Prostate gland (tissue), 2 donors: ENCODE results near the gene ROBO2. TPM values are rescaled to one million over a fixed set of nuclear protein-coding genes. Genes with fewer than 3 reads are reported as not detected.

ENCODE experiments used
- DNase-seq: peaks from one replicate; pipeline ENCODE4 v3.0.0-alpha.2; 2019; ENCODE audit warnings: low spot score
- H3K27ac ChIP-seq, 2 donors: fragments of 200-600 bp; sonication (generic); 2 replicates each; pipeline ENCODE4 v1.5.1; 2017 to 2019
- H3K27me3 ChIP-seq: fragments of 200-600 bp; sonication (generic); replicated peaks from 2 replicates; pipeline ENCODE4 v1.5.1; 2019; ENCODE audit not compliant: insufficient read depth
- H3K36me3 ChIP-seq, 2 donors: fragments of 200-600 bp; sonication (generic); 1 replicate in 1 of 2; 2 replicates in 1 of 2; pipeline versions ENCODE4 v1.5.1 to v1.8.1; 2017 to 2019
- H3K4me1 ChIP-seq: fragments of 200-600 bp; sonication (generic); replicated peaks from 2 replicates; pipeline ENCODE4 v1.5.1; 2019
- H3K4me3 ChIP-seq, 2 donors: fragments of 200-600 bp; sonication (generic); 2 replicates each; pipeline ENCODE4 v1.5.1; 2017 to 2019
- H3K9me3 ChIP-seq: fragments of 200-600 bp; sonication (generic); 2 replicates; pipeline ENCODE4 v1.5.1; 2017
- POLR2A ChIP-seq: fragments of 450-650 bp; IDR thresholded peaks from one replicate; pipeline ENCODE4 v1.6.1; 2016; ENCODE audit warnings: antibody characterized with exemption, mild to moderate bottlenecking
- POLR2AphosphoS5 ChIP-seq: sonication (generic); formaldehyde crosslinking; IDR thresholded peaks from one replicate; pipeline ENCODE4 v1.6.1; 2017; ENCODE audit warnings: antibody characterized with exemption
- WGBS: methylation state at CpG from one replicate; pipeline ENCODE4 v1.1.5; 2018; 5-methylcytosine and 5-hydroxymethylcytosine counted together
- intact Hi-C: fragments of 100-400 bp; cut with DNase I; formaldehyde crosslinking; loops from one replicate; pipeline ENCODE4 v1.14.2; 2022
- total RNA-seq, 2 donors: library from RNA; depleted of rRNA; stranded (reverse); fragments of >200 nt; gene quantifications; one replicate each; pipeline ENCODE4 v1.1.0, GENCODE V29; 2016
- TF ChIP-seq, protein P1 (sequence below), 4 experiments: fragments of 200-600 bp in 2 of 4; fragments of 450-650 bp in 2 of 4; sonication (generic) in 2 of 4; IDR thresholded peaks; 1 replicate in 3 of 4; 2 replicates in 1 of 4; pipeline ENCODE4 v1.5.1; 2016 to 2019; ENCODE audit warnings: antibody characterized with exemption in 4 of 4, mild to moderate bottlenecking in 2 of 4, moderate library complexity in 2 of 4

The ROBO2 gene
- total RNA-seq, 2 donors from 2014 or later: 3.6 to 18.2 TPM

DNA sequence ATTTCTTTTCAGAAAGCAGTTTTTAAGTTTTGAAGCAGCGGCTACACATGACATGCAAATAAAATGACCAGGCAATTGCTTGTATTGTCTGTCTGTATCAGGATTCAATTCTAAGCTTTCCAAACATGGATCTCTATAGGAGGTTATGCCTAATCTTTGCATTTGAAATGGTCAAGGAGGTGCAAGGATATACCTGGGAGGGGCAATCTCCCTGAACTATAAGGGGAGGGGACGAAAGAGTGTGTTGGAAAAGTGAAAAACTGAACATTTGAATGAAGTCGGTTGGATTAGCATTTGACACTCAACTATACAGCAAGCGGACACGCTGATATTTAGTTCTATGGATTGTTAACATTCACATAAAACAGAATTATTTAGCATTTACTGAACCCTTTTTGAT lies 11.7 kb downstream of the ROBO2 start:
- TF ChIP-seq POLR2A (no peak), POLR2AphosphoS5 (no peak)
- TF ChIP-seq, protein P1, sequence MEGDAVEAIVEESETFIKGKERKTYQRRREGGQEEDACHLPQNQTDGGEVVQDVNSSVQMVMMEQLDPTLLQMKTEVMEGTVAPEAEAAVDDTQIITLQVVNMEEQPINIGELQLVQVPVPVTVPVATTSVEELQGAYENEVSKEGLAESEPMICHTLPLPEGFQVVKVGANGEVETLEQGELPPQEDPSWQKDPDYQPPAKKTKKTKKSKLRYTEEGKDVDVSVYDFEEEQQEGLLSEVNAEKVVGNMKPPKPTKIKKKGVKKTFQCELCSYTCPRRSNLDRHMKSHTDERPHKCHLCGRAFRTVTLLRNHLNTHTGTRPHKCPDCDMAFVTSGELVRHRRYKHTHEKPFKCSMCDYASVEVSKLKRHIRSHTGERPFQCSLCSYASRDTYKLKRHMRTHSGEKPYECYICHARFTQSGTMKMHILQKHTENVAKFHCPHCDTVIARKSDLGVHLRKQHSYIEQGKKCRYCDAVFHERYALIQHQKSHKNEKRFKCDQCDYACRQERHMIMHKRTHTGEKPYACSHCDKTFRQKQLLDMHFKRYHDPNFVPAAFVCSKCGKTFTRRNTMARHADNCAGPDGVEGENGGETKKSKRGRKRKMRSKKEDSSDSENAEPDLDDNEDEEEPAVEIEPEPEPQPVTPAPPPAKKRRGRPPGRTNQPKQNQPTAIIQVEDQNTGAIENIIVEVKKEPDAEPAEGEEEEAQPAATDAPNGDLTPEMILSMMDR (IDR thresholded peaks at IDR 0.05): no peak
- Histone ChIP-seq H3K27ac (no peak overlapping the region), H3K4me3 (no peak overlapping the region), H3K4me1 (no peaks in the 10 kb centered on the region), H3K36me3 (no peaks in the 10 kb centered on the region), H3K27me3 (no peaks in the 10 kb centered on the region), H3K9me3 (no peaks in the 10 kb centered on the region)
- no peak for DNase-seq
- intact Hi-C loops: no loop called here
- 92% methylated on average over 5 of the region's 5 CpGs for WGBS

DNA sequence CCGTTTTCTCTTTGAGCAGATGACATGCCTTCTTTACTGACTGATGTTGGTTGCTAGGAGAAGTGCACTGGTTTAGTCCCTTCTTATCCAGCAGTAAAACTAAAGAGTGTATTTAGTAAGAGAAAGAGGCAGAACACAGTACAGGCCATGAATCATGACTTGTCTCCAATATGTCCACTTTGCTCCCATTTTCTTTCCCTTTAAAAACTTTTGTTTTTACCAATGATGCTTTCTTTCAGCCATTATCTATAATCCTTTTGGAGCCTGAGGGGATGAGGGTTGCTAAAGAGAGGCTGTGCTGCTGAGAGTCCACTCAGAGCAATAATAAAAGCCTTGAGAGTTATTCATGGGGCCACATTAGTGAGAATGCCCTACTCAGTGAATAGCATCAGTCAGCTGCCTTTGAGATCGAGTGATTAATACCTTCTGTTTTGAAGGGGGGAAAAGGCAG lies 12.2 kb downstream of the ROBO2 start:
- Histone ChIP-seq H3K27ac (no peak overlapping the region), H3K4me3 (no peak overlapping the region), H3K4me1 (no peaks in the 10 kb centered on the region), H3K27me3 (no peaks in the 10 kb centered on the region), H3K36me3 (no peaks in the 10 kb centered on the region), H3K9me3 (no peaks in the 10 kb centered on the region)
- TF ChIP-seq, protein P1 (IDR thresholded peaks at IDR 0.05): no peak
- WGBS: 80% methylated on average over 2 of the region's 2 CpGs
- no peak for DNase-seq
- intact Hi-C loops: no loop called here

DNA sequence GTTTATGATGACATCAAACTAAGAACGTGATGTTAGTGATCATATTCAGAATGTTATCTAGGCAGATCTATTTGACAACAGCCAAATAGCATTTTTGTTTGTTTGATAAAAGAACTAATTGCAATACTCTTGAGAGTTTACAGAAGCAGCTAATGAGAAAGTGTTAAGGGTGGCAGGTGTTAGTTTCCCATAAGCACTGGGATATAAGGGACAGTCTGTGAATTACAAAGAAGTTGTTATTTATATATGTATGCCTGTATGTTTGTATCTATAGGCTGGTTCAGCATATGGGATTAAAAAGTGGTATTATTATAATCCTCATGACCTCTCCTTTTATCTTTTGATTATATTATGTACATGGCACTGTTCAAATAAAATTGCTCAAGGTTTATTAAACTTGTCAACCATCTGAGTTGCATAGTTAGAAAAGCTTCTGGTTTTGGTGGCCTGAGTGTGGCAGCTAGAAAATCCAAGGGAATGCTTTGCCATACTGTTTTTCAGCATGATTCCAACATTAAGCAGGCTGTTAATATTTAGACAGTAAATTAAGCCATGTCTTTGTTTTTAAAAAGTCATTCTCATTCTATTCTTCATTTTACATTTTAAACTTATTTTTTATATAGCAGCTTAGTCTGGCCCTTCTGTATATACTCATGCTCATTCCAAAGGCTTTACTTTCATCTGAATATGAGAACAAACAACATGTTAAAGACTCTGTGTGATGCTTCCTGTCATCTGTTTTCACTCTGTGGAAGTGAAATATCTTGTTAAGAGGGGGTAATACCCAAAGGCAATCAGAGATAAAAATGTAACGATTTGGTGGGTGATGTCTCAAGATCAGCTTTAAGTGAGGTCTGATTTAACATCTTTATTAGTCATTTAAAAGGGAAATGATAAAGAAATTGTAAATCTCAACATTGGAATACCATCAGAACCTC lies 13.1 kb downstream of the ROBO2 start:
- Histone ChIP-seq H3K36me3 (no peaks in the 10 kb centered on the region), H3K27me3 (no peaks in the 10 kb centered on the region), H3K4me1 (no peaks in the 10 kb centered on the region), H3K9me3 (no peaks in the 10 kb centered on the region), H3K4me3 (no peak overlapping the region), H3K27ac (no peak overlapping the region)
- 22% methylated on average over 2 of the region's 2 CpGs for WGBS
- intact Hi-C loops: no loop called here
- TF ChIP-seq, protein P1 (IDR thresholded peaks at IDR 0.05): no peak
- no peak for TF ChIP-seq POLR2A
- no peak for TF ChIP-seq POLR2AphosphoS5
- DNase-seq: no peak

DNA sequence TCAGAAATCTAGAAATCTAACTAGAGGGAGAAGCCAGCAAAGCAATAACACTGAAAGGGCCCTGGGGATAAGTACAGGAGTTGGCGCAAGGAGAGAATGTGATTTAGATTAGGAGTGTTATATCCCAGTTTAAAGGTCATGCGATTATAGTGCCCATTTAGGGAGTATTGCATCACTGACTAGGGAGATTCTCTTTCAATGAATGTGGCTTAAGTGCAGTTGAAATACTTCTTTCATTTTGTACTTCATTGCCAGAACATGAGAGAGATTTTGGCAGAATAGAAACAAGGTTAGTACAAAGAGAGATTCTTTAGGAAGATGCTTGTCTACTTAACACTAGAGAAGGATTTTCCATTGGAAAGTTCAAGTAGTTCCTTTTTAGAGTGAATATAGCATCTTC lies 13.9 kb downstream of the ROBO2 start:
- Histone ChIP-seq H3K27ac (no peak overlapping the region), H3K36me3 (no peaks in the 10 kb centered on the region), H3K9me3 (no peaks in the 10 kb centered on the region), H3K27me3 (no peaks in the 10 kb centered on the region), H3K4me1 (no peaks in the 10 kb centered on the region), H3K4me3 (no peak overlapping the region)
- no peak for DNase-seq
- TF ChIP-seq POLR2AphosphoS5 (no peak), POLR2A (no peak)
- TF ChIP-seq, protein P1 (IDR thresholded peaks at IDR 0.05): no peak
- WGBS: 73% methylated on average over 2 of the region's 2 CpGs
- intact Hi-C loops: no loop called here

DNA sequence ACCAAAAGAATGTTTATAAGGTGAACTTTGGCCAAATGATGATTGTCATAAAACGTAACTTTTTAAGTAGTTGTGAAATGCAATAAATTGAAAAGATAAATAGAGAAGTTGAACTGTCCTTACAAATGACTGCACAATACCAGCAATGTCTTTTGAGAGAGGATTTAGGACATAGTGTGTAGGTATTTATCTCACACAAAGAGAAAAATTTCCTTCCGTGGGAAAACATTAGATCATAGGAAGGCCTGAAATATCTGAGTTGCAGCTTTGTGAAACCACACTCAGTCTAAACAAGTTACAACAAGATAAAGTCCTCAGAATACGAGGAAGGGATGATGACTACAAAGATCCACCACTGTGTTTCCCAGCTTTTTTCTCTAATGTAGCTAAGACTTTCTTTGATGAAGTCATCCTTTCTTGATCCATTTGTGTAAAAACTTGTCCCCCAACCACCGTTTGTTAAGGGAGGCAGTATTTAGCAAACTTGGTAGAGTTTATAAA lies 16.0 kb downstream of the ROBO2 start:
- Histone ChIP-seq H3K9me3 (no peaks in the 10 kb centered on the region), H3K4me1 (no peaks in the 10 kb centered on the region), H3K27me3 (no peaks in the 10 kb centered on the region), H3K36me3 (no peaks in the 10 kb centered on the region), H3K27ac (no peak overlapping the region), H3K4me3 (no peak overlapping the region)
- WGBS: 28% methylated on average over 4 of the region's 4 CpGs
- TF ChIP-seq POLR2AphosphoS5 (no peak), POLR2A (no peak)
- TF ChIP-seq, protein P1 (IDR thresholded peaks at IDR 0.05): no peak
- intact Hi-C loops: no loop called here
- DNase-seq: no peak
